H1 (cell line): ENCODE measurements around the gene TSPEAR. TPM values are rescaled to one million over a fixed set of nuclear protein-coding genes. Genes with fewer than 3 reads are reported as not detected.

Experiments used
- CTCF ChIA-PET: fragments of 300-600 bp; sonication (Branson Sonifier 250); formaldehyde crosslinking; loops from one replicate; lab custom pipeline; 2021; ENCODE audit not compliant: partially characterized antibody; lab: Charles Lee
- POLR2A ChIA-PET: fragments of 300-600 bp; sonication (Branson Sonifier 250); formaldehyde crosslinking; loops from one replicate; lab custom pipeline; 2021; ENCODE audit warnings: inconsistent platforms; ENCODE audit not compliant: partially characterized antibody; lab: Charles Lee
- DNase-seq, 2 experiments: peaks; one replicate each; pipeline versions ENCODE4 v3.0.0 to v3.0.0-alpha.2; 2010 to 2022; ENCODE audit warnings: low spot score in 2 of 2, low read depth in 1 of 2, mixed read lengths in 1 of 2
- FAIRE-seq: peaks from 2 replicates; lab custom pipeline; 2011; peaks lifted over from hg19 to GRCh38; lab: Jason Lieb, UNC
- H2AFZ ChIP-seq: 2 replicates; pipeline ENCODE4 v1.8.1; 2012; ENCODE audit warnings: low read length, inconsistent platforms
- H2AK5ac ChIP-seq: 2 replicates; pipeline ENCODE4 v1.6.1; 2013; ENCODE audit warnings: low read depth, low read length
- H2BK120ac ChIP-seq: replicated peaks from 2 replicates; pipeline ENCODE3; 2013; ENCODE audit warnings: low read depth, low read length, inconsistent platforms
- H2BK12ac ChIP-seq: 2 replicates; pipeline ENCODE4 v1.6.1; 2013; ENCODE audit warnings: low read depth, low read length
- H2BK15ac ChIP-seq: 2 replicates; pipeline ENCODE4 v1.6.1; 2013; ENCODE audit warnings: low read length
- H2BK20ac ChIP-seq: 2 replicates; pipeline ENCODE4 v1.6.1; 2013; ENCODE audit warnings: low read length
- H2BK5ac ChIP-seq: 2 replicates; pipeline ENCODE4 v1.6.1; 2013; ENCODE audit warnings: low read depth, low read length
- H3K14ac ChIP-seq: 2 replicates; pipeline ENCODE4 v1.6.1; 2013; ENCODE audit warnings: inconsistent platforms; ENCODE audit not compliant: insufficient read length
- H3K18ac ChIP-seq: 2 replicates; pipeline ENCODE4 v1.6.1; 2013; ENCODE audit warnings: low read length; ENCODE audit errors: extremely low read depth
- H3K23ac ChIP-seq: 2 replicates; pipeline ENCODE4 v1.6.1; 2013; ENCODE audit warnings: inconsistent platforms; ENCODE audit not compliant: insufficient read length
- H3K23me2 ChIP-seq: 2 replicates; pipeline ENCODE4 v1.6.1; 2013; ENCODE audit warnings: low read depth, low read length
- H3K27ac ChIP-seq: 2 replicates; pipeline ENCODE4 v1.6.1; 2011; ENCODE audit warnings: low read depth, low read length, inconsistent platforms
- H3K27me3 ChIP-seq, 4 experiments: replicated peaks in 1 of 4; 1 replicate in 1 of 4; 2 replicates in 3 of 4; pipeline versions ENCODE4 v1.6.1 to v1.8.1; 2011 to 2013; ENCODE audit warnings: low read length in 3 of 4, mild to moderate bottlenecking in 3 of 4, inconsistent platforms in 2 of 4, mixed read lengths in 2 of 4, moderate library complexity in 1 of 4; ENCODE audit not compliant: control insufficient read depth in 3 of 4, insufficient read depth in 3 of 4; ENCODE audit errors: extremely low read depth in 1 of 4
- H3K36me3 ChIP-seq, 4 experiments: 2 replicates each; pipeline versions ENCODE4 v1.6.1 to v1.8.1; 2011 to 2013; ENCODE audit warnings: mild to moderate bottlenecking in 4 of 4, low read length in 3 of 4, moderate library complexity in 2 of 4, control low read depth in 1 of 4, inconsistent platforms in 1 of 4; ENCODE audit not compliant: insufficient read depth in 4 of 4, control insufficient read depth in 2 of 4
- H3K4ac ChIP-seq: replicated peaks from 2 replicates; pipeline ENCODE3; 2013; ENCODE audit warnings: low read length, low read depth, mixed read lengths, inconsistent platforms; ENCODE audit not compliant: insufficient read length
- H3K4me1 ChIP-seq, 4 experiments: replicated peaks in 1 of 4; 1 replicate in 1 of 4; 2 replicates in 3 of 4; pipeline versions ENCODE4 v1.6.1 to v1.8.1; 2011 to 2013; ENCODE audit warnings: low read length in 3 of 4, inconsistent platforms in 2 of 4, mixed read lengths in 1 of 4; ENCODE audit not compliant: insufficient read depth in 4 of 4, control insufficient read depth in 3 of 4
- H3K4me2 ChIP-seq, 2 experiments: 2 replicates each; pipeline versions ENCODE4 v1.6.1 to v1.8.1; 2011 to 2013; ENCODE audit warnings: low read depth in 2 of 2, low read length in 2 of 2, control low read depth in 1 of 2, inconsistent platforms in 1 of 2, mild to moderate bottlenecking in 1 of 2; ENCODE audit not compliant: insufficient read depth in 1 of 2
- H3K4me3 ChIP-seq, 4 experiments: fragments of 200-600, 300-600 bp in 1 of 4; sonication (generic), shearing (Covaris generic), sonication (Bioruptor Twin) in 1 of 4; 2 replicates each; pipeline versions ENCODE4 v1.5.1 to v1.8.1; 2011 to 2016; ENCODE audit warnings: low read length in 4 of 4, low read depth in 3 of 4, control low read depth in 2 of 4, inconsistent platforms in 2 of 4, mild to moderate bottlenecking in 2 of 4, mixed read lengths in 1 of 4, moderate library complexity in 1 of 4; ENCODE audit not compliant: insufficient read depth in 2 of 4; ENCODE audit errors: extremely low read depth in 1 of 4
- H3K56ac ChIP-seq: replicated peaks from 2 replicates; pipeline ENCODE3; 2013; ENCODE audit warnings: low read depth, mild to moderate bottlenecking, mixed read lengths, low read length, inconsistent platforms; ENCODE audit not compliant: insufficient read length
- H3K79me1 ChIP-seq: 2 replicates; pipeline ENCODE4 v1.6.1; 2013; ENCODE audit warnings: low read depth, low read length, control low read depth
- H3K79me2 ChIP-seq, 2 experiments: 2 replicates each; pipeline versions ENCODE4 v1.6.1 to v1.8.1; 2012 to 2013; ENCODE audit warnings: low read length in 2 of 2, mild to moderate bottlenecking in 2 of 2, inconsistent platforms in 1 of 2; ENCODE audit not compliant: insufficient read depth in 2 of 2, control insufficient read depth in 1 of 2
- H3K9ac ChIP-seq, 4 experiments: replicated peaks in 1 of 4; 1 replicate in 1 of 4; 2 replicates in 3 of 4; pipeline versions ENCODE4 v1.6.1 to v1.8.1; 2011 to 2013; ENCODE audit warnings: low read depth in 3 of 4, low read length in 3 of 4, control low read depth in 2 of 4, mild to moderate bottlenecking in 2 of 4, moderate library complexity in 2 of 4, inconsistent platforms in 1 of 4; ENCODE audit errors: extremely low read depth in 1 of 4
- H3K9me3 ChIP-seq, 2 experiments: 2 replicates each; pipeline versions ENCODE4 v1.6.1 to v1.8.1; 2012 to 2013; ENCODE audit warnings: mild to moderate bottlenecking in 2 of 2, moderate library complexity in 2 of 2, control low read depth in 1 of 2, inconsistent platforms in 1 of 2, low read depth in 1 of 2, low read length in 1 of 2, mixed read lengths in 1 of 2; ENCODE audit not compliant: insufficient read depth in 2 of 2
- H4K20me1 ChIP-seq, 2 experiments: replicated peaks in 1 of 2; 2 replicates each; pipeline versions ENCODE3 to v1.8.1; 2011 to 2013; ENCODE audit warnings: inconsistent platforms in 2 of 2, low read length in 2 of 2, mild to moderate bottlenecking in 1 of 2; ENCODE audit not compliant: insufficient read depth in 2 of 2, control insufficient read depth in 1 of 2
- H4K5ac ChIP-seq: 2 replicates; pipeline ENCODE4 v1.6.1; 2013; ENCODE audit warnings: low read length, low read depth, mixed read lengths, inconsistent platforms; ENCODE audit not compliant: insufficient read length
- H4K8ac ChIP-seq: 2 replicates; pipeline ENCODE4 v1.8.0; 2013; ENCODE audit warnings: mild to moderate bottlenecking, moderate library complexity, low read length, inconsistent platforms; ENCODE audit not compliant: insufficient read depth; ENCODE audit errors: extremely low read depth
- H4K91ac ChIP-seq: replicated peaks from 2 replicates; pipeline ENCODE3; 2013; ENCODE audit warnings: low read length, mixed read lengths, inconsistent platforms; ENCODE audit not compliant: insufficient read length
- RAD21 ChIP-seq, 2 experiments: IDR thresholded peaks in 1 of 2; conservative IDR thresholded peaks in 1 of 2; 2 replicates each; pipeline ENCODE4 v1.6.1; 2011; ENCODE audit warnings: low read depth in 2 of 2, low read length in 2 of 2, improper control_type of control experiment in 1 of 2, inconsistent platforms in 1 of 2, mild to moderate bottlenecking in 1 of 2, moderate library complexity in 1 of 2
- RFX5 ChIP-seq: IDR thresholded peaks from 2 replicates; pipeline ENCODE4 v1.6.1; 2011; ENCODE audit warnings: low read depth, low read length, improper control_type of control experiment, borderline replicate concordance
- TBP ChIP-seq: IDR thresholded peaks from 2 replicates; pipeline ENCODE4 v1.6.1; 2011; ENCODE audit warnings: low read depth, low read length, improper control_type of control experiment
- TEAD4 ChIP-seq: IDR thresholded peaks from 2 replicates; pipeline ENCODE4 v1.6.1; 2012; ENCODE audit warnings: low read depth, low read length, inconsistent platforms, mixed read lengths
- YY1 ChIP-seq: IDR thresholded peaks from 2 replicates; pipeline ENCODE4 v1.6.1; 2011; ENCODE audit warnings: low read depth, mild to moderate bottlenecking, low read length
- WGBS, 2 experiments: shearing (Covaris generic) in 1 of 2; methylation state at CpG; one replicate each; pipeline versions ENCODE4 v1.1.6 to v1.1.7; 2013 to 2015; ENCODE audit warnings: low lambda C conversion rate in 2 of 2, mixed read lengths in 2 of 2, inconsistent platforms in 1 of 2, low coverage in 1 of 2, missing lambda C conversion rate in 1 of 2; ENCODE audit not compliant: insufficient replicate concordance in 2 of 2, insufficient coverage in 1 of 2, insufficient read length in 1 of 2; ENCODE audit errors: extremely low coverage in 1 of 2, missing lambda C conversion rate in 1 of 2; 5-methylcytosine and 5-hydroxymethylcytosine counted together
- polyA plus RNA-seq, 7 experiments: library from polyadenylated mRNA; depleted of rRNA in 3 of 7; stranded (reverse) in 5 of 7; unstranded in 2 of 7; fragments of >200 nt in 5 of 7; fragments of 200-250 nt in 2 of 7; gene quantifications; 1 replicate in 5 of 7; 2 replicates in 1 of 7; 4 replicates in 1 of 7; pipeline versions ENCODE4 v1.2.1 to v1.2.3, GENCODE V29; 2011 to 2013; ENCODE audit warnings: missing spikeins in 2 of 7, mixed read lengths in 2 of 7
- total RNA-seq: library from RNA; stranded (reverse); fragmentation: NEBNext Ultra II Directional; extraction: Animal tissue kit (Norgen Biotek cat#: 25700); gene quantifications from 2 replicates; pipeline ENCODE4 v1.2.1, GENCODE V29; 2021
- TF ChIP-seq, protein P1 (sequence below): IDR thresholded peaks from 2 replicates; pipeline ENCODE4 v1.6.1; 2012; ENCODE audit warnings: low read length, inconsistent platforms
- TF ChIP-seq, protein P2 (sequence below), 3 experiments: IDR thresholded peaks; 1 replicate in 2 of 3; 2 replicates in 1 of 3; pipeline versions ENCODE4 v1.5.1 to v1.6.1; 2011; ENCODE audit warnings: low read length in 3 of 3, mild to moderate bottlenecking in 3 of 3, inconsistent platforms in 2 of 3, low read depth in 1 of 3, moderate library complexity in 1 of 3; ENCODE audit not compliant: insufficient read depth in 1 of 3; ENCODE audit errors: control extremely low read depth in 1 of 3

The TSPEAR gene
- total and polyA plus RNA-seq, 2 of the 8 experiments (the other 6 are each of a cell fraction or from before 2014, with no cell fraction given), result 0.58 to 0.89 TPM

DNA sequence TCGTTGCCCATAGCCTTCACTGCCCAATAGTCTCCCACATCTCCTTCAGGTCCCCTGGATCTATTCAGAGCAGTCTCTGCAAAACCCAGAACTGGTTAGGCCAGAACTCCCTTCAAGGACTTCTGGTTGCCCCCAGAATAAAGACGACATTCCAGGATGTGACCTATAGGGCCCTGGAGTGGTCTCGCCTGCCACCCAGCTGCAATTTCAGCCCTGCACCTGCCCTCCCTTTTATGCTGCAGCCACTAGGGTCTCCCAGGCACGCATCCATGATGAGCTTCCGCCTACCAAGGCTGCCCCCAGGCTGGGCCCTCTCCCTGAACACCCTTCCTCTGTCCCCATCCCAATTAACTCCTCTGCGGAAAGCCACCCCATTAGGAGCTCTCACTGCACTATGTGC lies 7.2 kb upstream of the TSPEAR start:
- H3K36me3 ChIP-seq, result no peaks in the 10 kb centered on the region
- no peak overlapping the region for H3K23ac ChIP-seq
- 48% methylated on average over 6 of the region's 6 CpGs; no CpG with 5 or more reads in 1 of the 2 experiments for WGBS, 2 experiments
- H4K5ac ChIP-seq, result no peak overlapping the region
- CTCF ChIA-PET, result interaction anchor here (0.6 to 3.0 kb wide), 14 partner anchors 9 to 180 kb away, joined by 3 to 12 read pairs (median 4); partner anchors contain the start of genes KRTAP12-2 and KRTAP12-3
- no peaks in the 10 kb centered on the region for H3K79me2 ChIP-seq
- H3K18ac ChIP-seq, result no peak overlapping the region; the same call in 1 of the 2 replicates
- peak in 1 of 2 experiments; percentile 56 for DNase-seq
- H4K20me1 ChIP-seq, result no peaks in the 10 kb centered on the region
- peaks cover 5 to 18% (median 10%) of the 10 kb centered on the region in 4 experiments for H3K4me1 ChIP-seq
- H2AFZ ChIP-seq, result peak overlapping the region; percentile 66; the same call in 1 of the 2 replicates
- H3K9ac ChIP-seq, result no peak overlapping the region
- TF ChIP-seq RAD21 (IDR thresholded peaks at IDR 0.05 in 1 of 2, conservative IDR thresholded peaks at IDR 0.05 in 1 of 2; ENCODE audit: low read depth in 2 of 2, low read length in 2 of 2) (peak; percentile 63 to 73), RFX5 (no peak), TBP (0 out of 2 replicates have a peak, but pooled peaks have one; percentile 16), TEAD4 (peak; percentile 90), YY1 (0 out of 2 replicates have a peak, but pooled peaks have one; percentile 19)
- TF ChIP-seq, protein P1, sequence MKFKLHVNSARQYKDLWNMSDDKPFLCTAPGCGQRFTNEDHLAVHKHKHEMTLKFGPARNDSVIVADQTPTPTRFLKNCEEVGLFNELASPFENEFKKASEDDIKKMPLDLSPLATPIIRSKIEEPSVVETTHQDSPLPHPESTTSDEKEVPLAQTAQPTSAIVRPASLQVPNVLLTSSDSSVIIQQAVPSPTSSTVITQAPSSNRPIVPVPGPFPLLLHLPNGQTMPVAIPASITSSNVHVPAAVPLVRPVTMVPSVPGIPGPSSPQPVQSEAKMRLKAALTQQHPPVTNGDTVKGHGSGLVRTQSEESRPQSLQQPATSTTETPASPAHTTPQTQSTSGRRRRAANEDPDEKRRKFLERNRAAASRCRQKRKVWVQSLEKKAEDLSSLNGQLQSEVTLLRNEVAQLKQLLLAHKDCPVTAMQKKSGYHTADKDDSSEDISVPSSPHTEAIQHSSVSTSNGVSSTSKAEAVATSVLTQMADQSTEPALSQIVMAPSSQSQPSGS, result no peak
- TF ChIP-seq, protein P2, sequence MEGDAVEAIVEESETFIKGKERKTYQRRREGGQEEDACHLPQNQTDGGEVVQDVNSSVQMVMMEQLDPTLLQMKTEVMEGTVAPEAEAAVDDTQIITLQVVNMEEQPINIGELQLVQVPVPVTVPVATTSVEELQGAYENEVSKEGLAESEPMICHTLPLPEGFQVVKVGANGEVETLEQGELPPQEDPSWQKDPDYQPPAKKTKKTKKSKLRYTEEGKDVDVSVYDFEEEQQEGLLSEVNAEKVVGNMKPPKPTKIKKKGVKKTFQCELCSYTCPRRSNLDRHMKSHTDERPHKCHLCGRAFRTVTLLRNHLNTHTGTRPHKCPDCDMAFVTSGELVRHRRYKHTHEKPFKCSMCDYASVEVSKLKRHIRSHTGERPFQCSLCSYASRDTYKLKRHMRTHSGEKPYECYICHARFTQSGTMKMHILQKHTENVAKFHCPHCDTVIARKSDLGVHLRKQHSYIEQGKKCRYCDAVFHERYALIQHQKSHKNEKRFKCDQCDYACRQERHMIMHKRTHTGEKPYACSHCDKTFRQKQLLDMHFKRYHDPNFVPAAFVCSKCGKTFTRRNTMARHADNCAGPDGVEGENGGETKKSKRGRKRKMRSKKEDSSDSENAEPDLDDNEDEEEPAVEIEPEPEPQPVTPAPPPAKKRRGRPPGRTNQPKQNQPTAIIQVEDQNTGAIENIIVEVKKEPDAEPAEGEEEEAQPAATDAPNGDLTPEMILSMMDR (IDR thresholded peaks at IDR 0.05; ENCODE audit: control extremely low read depth in 1 of 3, insufficient read depth in 1 of 3, low read depth in 1 of 3, low read length in 3 of 3), result peak; percentile 64 to 86 (median 69)
- H4K8ac ChIP-seq, result no peak overlapping the region
- H2BK12ac ChIP-seq, result peak overlapping the region; percentile 65; the same call in 1 of the 2 replicates
- H3K27ac ChIP-seq, result no peak overlapping the region
- H3K56ac ChIP-seq, result no peak overlapping the region
- H3K79me1 ChIP-seq, result no peaks in the 10 kb centered on the region
- H3K4me2 ChIP-seq, result peak overlapping the region in 1 of 2 experiments; percentile 11; a peak in 1 of 4 replicates
- no peak overlapping the region for H2BK5ac ChIP-seq
- peak overlapping the region; percentile 54; the same call in 1 of the 2 replicates for H2BK15ac ChIP-seq
- no peak overlapping the region for H4K91ac ChIP-seq
- no peak overlapping the region for H2BK120ac ChIP-seq
- H3K27me3 ChIP-seq, result peaks cover 0 to 17% (median 5%) of the 10 kb centered on the region in 4 experiments; a peak in 4 of 7 replicates
- POLR2A ChIA-PET, result interaction anchor here (0.9 to 1.4 kb wide), 2 partner anchors 9 to 14 kb away, joined by 3 to 4 read pairs; no protein-coding TSS in a partner anchor
- H3K23me2 ChIP-seq, result no peaks in the 10 kb centered on the region; the same call in 1 of the 2 replicates
- H3K9me3 ChIP-seq, result no peaks in the 10 kb centered on the region
- no peak overlapping the region for H3K4ac ChIP-seq
- H3K14ac ChIP-seq, result no peak overlapping the region
- FAIRE-seq, result no peak
- H2BK20ac ChIP-seq, result peak overlapping the region; percentile 72; the same call in 1 of the 2 replicates
- H3K4me3 ChIP-seq, result no peak overlapping the region
- H2AK5ac ChIP-seq, result no peak overlapping the region
